BLaER1 (cell line): Measurements from ENCODE around the gene CLEC2D.
A peak's percentile ranks its signal among the peaks of the same experiment; 100 is the strongest.

Source experiments
- H3K27ac ChIP-seq: shearing (Covaris generic); formaldehyde crosslinking; 2 replicates; pipeline ENCODE4 v1.8.1; 2022
- H3K27me3 ChIP-seq: shearing (Covaris generic); formaldehyde crosslinking; 2 replicates; pipeline ENCODE4 v1.8.1; 2022
- H3K36me3 ChIP-seq: shearing (Covaris generic); formaldehyde crosslinking; 2 replicates; pipeline ENCODE4 v1.8.1; 2022
- H3K4me1 ChIP-seq: shearing (Covaris generic); formaldehyde crosslinking; 2 replicates; pipeline ENCODE4 v1.8.1; 2022
- H3K4me2 ChIP-seq: shearing (Covaris generic); formaldehyde crosslinking; 2 replicates; pipeline ENCODE4 v1.8.1; 2022
- H3K4me3 ChIP-seq: shearing (Covaris generic); formaldehyde crosslinking; 2 replicates; pipeline ENCODE4 v1.8.1; 2022
- H3K9ac ChIP-seq: shearing (Covaris generic); formaldehyde crosslinking; 2 replicates; pipeline ENCODE4 v1.8.1; 2022
- H3K9me3 ChIP-seq: shearing (Covaris generic); formaldehyde crosslinking; 2 replicates; pipeline ENCODE4 v1.8.1; 2022
- H4K20me1 ChIP-seq: shearing (Covaris generic); formaldehyde crosslinking; 2 replicates; pipeline ENCODE4 v1.8.1; 2022
- Cebpa-rat ChIP-seq: shearing (Covaris generic); IDR thresholded peaks from 2 replicates; pipeline ENCODE4 v1.8.1; 2022

The CLEC2D gene

GRCh38 chr12:9669534-9669933, at the start of gene CLEC2D:
CLEC2D (plus strand) TSS chr12:9669713; CDS start chr12:9669735, 22 bp downstream.
- peaks cover 78% of the 10 kb centered on the region for H3K4me1 ChIP-seq
- H3K9ac ChIP-seq: peak within 1 kb of the TSS; percentile 68
- TF ChIP-seq Cebpa-rat: no peak
- H3K4me2 ChIP-seq: peak within 1 kb of the TSS; percentile 88
- peaks cover 16% of the 10 kb centered on the region; the same call in 1 of the 2 replicates for H3K36me3 ChIP-seq
- no peaks in the 10 kb centered on the region; the same call in 1 of the 2 replicates for H4K20me1 ChIP-seq
- H3K4me3 ChIP-seq: peak within 1 kb of the TSS; percentile 63
- H3K9me3 ChIP-seq: peaks cover 14% of the 10 kb centered on the region
- no peaks in the 10 kb centered on the region for H3K27me3 ChIP-seq
- H3K27ac ChIP-seq: peak within 1 kb of the TSS; percentile 76

GRCh38 chr12:9625019-9625418, 44.5 kb upstream of the CLEC2D start:
- Histone ChIP-seq H4K20me1 (no peaks in the 10 kb centered on the region), H3K9ac (no peak overlapping the region), H3K9me3 (peaks cover 24% of the 10 kb centered on the region), H3K4me2 (no peak overlapping the region), H3K27ac (no peak overlapping the region), H3K4me1 (no peaks in the 10 kb centered on the region), H3K4me3 (no peak overlapping the region), H3K27me3 (no peaks in the 10 kb centered on the region), H3K36me3 (no peaks in the 10 kb centered on the region)
- TF ChIP-seq Cebpa-rat: no peak

GRCh38 chr12:9626291-9626690, 43.2 kb upstream of the CLEC2D start:
- no peak for TF ChIP-seq Cebpa-rat
- Histone ChIP-seq H3K4me3 (no peak overlapping the region), H3K9me3 (peaks cover 24% of the 10 kb centered on the region), H3K27me3 (no peaks in the 10 kb centered on the region), H3K27ac (no peak overlapping the region), H4K20me1 (no peaks in the 10 kb centered on the region), H3K9ac (no peak overlapping the region), H3K4me1 (no peaks in the 10 kb centered on the region), H3K36me3 (no peaks in the 10 kb centered on the region), H3K4me2 (no peak overlapping the region)

GRCh38 chr12:9626821-9627220, 42.7 kb upstream of the CLEC2D start:
- H3K9ac ChIP-seq: no peak overlapping the region
- H3K36me3 ChIP-seq: no peaks in the 10 kb centered on the region
- no peak for TF ChIP-seq Cebpa-rat
- H3K27ac ChIP-seq: no peak overlapping the region
- no peak overlapping the region for H3K4me3 ChIP-seq
- H3K9me3 ChIP-seq: peaks cover 24% of the 10 kb centered on the region
- H3K4me1 ChIP-seq: no peaks in the 10 kb centered on the region
- no peaks in the 10 kb centered on the region for H3K27me3 ChIP-seq
- no peaks in the 10 kb centered on the region for H4K20me1 ChIP-seq
- H3K4me2 ChIP-seq: no peak overlapping the region

- no peak for TF ChIP-seq Cebpa-rat
- Histone ChIP-seq H3K9ac (no peak overlapping the region), H3K27ac (no peak overlapping the region)
These were observed 36.7 kb upstream of the CLEC2D start for GRCh38 chr12:9632766-9633165.

GRCh38 chr12:9634177-9634803, 35.2 kb upstream of the CLEC2D start:
- no peak overlapping the region for H3K27ac ChIP-seq
- no peak for TF ChIP-seq Cebpa-rat
- H3K27me3 ChIP-seq: no peaks in the 10 kb centered on the region
- peaks cover 4% of the 10 kb centered on the region for H3K9me3 ChIP-seq
- no peak overlapping the region for H3K4me2 ChIP-seq
- H3K9ac ChIP-seq: no peak overlapping the region
- no peaks in the 10 kb centered on the region for H4K20me1 ChIP-seq
- no peak overlapping the region for H3K4me3 ChIP-seq
- H3K36me3 ChIP-seq: no peaks in the 10 kb centered on the region
- H3K4me1 ChIP-seq: peaks cover 21% of the 10 kb centered on the region

More at GRCh38 chr12:9632766-9633165, 36.7 kb upstream of the CLEC2D start:
- Histone ChIP-seq H3K36me3 (no peaks in the 10 kb centered on the region), H3K4me1 (peaks cover 12% of the 10 kb centered on the region), H3K9me3 (peaks cover 5% of the 10 kb centered on the region), H3K4me3 (no peak overlapping the region), H4K20me1 (no peaks in the 10 kb centered on the region), H3K4me2 (no peak overlapping the region), H3K27me3 (no peaks in the 10 kb centered on the region)

GRCh38 chr12:9634969-9635754, 34.4 kb upstream of the CLEC2D start:
- TF ChIP-seq Cebpa-rat: no peak
- no peaks in the 10 kb centered on the region for H3K27me3 ChIP-seq
- H3K9me3 ChIP-seq: peaks cover 4% of the 10 kb centered on the region
- no peak overlapping the region for H3K4me3 ChIP-seq
- no peak overlapping the region for H3K27ac ChIP-seq
- H4K20me1 ChIP-seq: no peaks in the 10 kb centered on the region
- H3K9ac ChIP-seq: no peak overlapping the region
- H3K36me3 ChIP-seq: no peaks in the 10 kb centered on the region
- H3K4me1 ChIP-seq: peaks cover 21% of the 10 kb centered on the region
- H3K4me2 ChIP-seq: no peak overlapping the region

GRCh38 chr12:9636150-9636850, 33.2 kb upstream of the CLEC2D start:
- Histone ChIP-seq H4K20me1 (no peaks in the 10 kb centered on the region), H3K4me3 (no peak overlapping the region), H3K27ac (no peak overlapping the region), H3K9me3 (peaks cover 6% of the 10 kb centered on the region), H3K27me3 (no peaks in the 10 kb centered on the region), H3K36me3 (0 out of 2 replicates have a peak, but pooled peaks cover under 1% of the 10 kb centered on the region), H3K9ac (no peak overlapping the region), H3K4me1 (peaks cover 21% of the 10 kb centered on the region), H3K4me2 (peak overlapping the region; percentile 36; the same call in 1 of the 2 replicates)
- no peak for TF ChIP-seq Cebpa-rat

- Histone ChIP-seq H3K27ac (peak overlapping the region; percentile 24; the same call in 1 of the 2 replicates), H3K27me3 (no peaks in the 10 kb centered on the region), H3K36me3 (0 out of 2 replicates have a peak, but pooled peaks cover 4% of the 10 kb centered on the region), H3K9me3 (peaks cover 12% of the 10 kb centered on the region), H3K4me3 (no peak overlapping the region), H3K4me1 (peaks cover 21% of the 10 kb centered on the region), H4K20me1 (no peaks in the 10 kb centered on the region), H3K9ac (no peak overlapping the region), H3K4me2 (no peak overlapping the region)
- TF ChIP-seq Cebpa-rat: no peak
These were observed 32.7 kb upstream of the CLEC2D start for GRCh38 chr12:9636851-9637206.
